Measurements from ENCODE around the gene CHST13.

The CHST13 gene

DNA sequence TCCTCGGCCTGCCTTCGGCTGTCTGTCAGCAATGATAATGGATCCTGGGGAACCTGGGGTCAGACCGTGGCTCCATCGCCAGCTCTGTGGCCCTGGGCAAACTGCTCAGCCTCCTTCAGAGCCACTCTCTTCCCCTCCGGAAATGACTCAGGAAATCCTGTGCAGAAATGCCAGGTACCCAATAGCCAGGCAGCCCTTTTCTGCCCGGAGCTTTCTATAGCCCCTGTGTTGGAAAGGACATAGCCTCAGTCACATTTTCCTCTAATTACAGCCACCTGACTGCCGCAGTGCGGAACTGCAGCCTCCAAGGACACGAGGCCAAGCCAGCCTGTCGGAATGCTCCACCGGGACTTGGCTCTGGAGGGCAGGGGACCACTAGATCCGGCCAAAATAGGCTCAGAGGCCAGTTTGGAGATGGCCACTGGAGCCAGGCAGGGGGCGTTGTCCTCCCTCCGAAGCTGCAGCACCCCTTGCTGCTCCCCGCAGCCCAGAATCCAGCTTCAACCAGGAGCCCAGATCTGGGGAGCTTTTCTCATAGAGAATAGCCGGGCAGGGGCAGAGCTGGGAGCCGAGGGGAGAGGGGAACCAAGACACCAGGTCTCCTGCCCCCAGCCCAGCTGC is 36.7 kb upstream of the CHST13 start:
- DNase-seq (ENCODE audit: insufficient read length, low spot score) (no peak), FAIRE-seq (no peak)

DNA sequence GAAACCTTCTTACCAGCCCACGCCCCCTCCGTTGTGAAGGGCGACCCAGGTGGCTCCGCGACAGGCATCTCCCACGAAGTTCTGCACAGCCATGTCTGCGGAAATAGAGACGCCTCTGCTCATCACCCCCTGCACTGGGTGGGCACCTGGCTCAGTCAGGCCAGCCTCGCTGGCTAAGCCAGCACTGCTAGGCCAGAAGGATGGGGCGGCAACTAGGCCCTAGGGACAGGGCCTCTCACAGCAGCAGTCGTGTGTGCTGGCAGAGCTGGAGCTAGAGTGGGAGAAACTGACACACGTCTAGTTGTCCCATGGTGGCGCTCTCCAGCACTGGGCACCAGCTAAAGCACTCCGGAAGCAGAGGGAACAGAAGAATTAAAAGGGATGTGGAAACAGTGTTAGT is 35.8 kb upstream of the CHST13 start:
- DNase-seq (ENCODE audit: insufficient read length, low spot score), result no peak
- no peak for FAIRE-seq

DNA sequence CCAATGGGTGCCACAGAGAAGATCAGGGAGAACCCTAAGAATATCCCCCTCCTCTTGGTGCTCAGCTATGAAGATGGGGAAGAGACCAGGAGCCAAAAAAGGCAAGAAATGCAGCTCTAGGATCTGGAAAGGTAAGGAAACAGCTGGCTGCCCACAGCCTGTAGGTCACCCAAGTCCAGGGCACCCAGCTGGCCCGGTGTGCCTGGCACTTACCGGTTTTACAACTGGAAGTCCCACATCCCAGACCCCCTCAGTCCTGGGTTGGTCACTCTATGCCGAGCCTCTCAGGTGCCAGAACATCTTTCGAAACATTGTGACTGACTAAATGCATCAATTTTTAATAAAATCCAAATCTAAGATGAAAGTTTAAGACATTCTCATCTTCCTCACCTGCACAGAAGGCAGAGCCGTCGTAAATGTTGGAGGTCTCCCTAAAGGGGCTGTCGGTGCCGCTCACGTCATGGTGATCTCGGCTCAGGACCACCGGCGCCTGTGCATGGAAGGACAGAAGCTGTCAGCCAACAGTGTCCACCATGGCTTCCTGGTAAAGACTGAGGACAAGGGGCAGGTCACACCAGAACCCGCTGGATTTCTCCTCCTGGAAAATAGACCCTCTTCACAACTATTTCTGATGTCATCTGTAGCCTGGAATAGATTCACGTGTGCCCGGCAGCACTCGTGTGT is 34.9 kb upstream of the CHST13 start:
- no peak for FAIRE-seq
- no peak for DNase-seq (ENCODE audit: insufficient read length, low spot score)

DNA sequence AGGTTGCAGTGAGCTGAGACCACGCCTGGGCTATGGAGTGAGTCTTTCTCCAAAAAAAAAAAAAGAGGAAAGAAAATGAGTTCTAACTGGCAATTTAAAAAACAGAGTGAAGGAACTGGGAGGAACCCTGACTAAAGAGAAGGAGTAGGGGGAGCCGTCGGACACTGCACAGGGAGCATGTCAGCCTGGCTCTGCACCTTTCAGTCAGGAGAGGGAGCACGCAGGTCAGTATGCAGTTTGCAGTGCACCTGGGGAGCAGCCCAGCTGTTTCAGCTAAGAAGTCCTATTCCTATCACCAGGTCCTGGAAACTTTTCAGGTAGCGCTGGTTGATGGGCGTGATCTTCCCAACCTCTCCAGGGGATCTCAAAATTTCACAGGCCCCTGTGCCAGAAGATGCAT is 33.3 kb upstream of the CHST13 start:
- FAIRE-seq (no peak), DNase-seq (ENCODE audit: insufficient read length, low spot score) (no peak)

DNA sequence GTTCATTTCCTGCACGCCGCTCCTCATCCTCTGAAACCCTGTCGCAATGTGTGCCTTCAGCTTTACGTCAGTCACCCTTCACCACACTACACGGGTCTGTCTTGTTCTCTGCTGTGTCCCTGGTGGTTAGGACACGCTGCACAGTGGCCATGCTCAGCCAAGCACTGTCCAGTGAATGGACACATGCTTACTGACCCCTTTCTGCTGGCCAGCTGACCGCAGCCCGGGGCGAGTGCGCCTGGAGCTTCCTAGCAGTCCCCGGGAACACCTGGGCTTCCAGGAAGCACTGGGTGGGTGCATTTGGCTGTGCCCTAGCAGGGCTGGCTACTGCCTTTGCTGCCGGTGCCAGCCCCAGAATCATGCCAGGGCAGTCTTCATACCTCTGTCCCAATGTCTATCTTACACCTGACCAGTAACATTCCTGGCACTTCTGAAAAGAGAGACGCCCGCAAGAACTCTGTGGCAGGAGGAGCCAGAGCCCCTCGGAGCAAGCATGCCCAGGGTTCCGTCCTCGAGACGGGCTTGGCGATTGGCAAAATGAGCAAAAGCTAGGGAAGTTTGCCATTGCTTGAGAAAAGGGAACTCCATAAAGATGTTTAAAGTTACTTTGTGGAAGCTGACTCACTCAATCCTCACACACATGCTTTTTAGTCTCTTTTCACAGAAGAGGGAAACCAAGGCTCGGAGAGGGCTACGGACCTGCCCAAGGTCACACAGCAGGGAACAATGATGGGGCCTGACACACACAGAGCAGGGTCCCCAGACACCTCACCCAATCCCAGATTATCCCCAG is 32.5 kb upstream of the CHST13 start:
- FAIRE-seq, result no peak
- no peak for DNase-seq (ENCODE audit: insufficient read length, low spot score)

DNA sequence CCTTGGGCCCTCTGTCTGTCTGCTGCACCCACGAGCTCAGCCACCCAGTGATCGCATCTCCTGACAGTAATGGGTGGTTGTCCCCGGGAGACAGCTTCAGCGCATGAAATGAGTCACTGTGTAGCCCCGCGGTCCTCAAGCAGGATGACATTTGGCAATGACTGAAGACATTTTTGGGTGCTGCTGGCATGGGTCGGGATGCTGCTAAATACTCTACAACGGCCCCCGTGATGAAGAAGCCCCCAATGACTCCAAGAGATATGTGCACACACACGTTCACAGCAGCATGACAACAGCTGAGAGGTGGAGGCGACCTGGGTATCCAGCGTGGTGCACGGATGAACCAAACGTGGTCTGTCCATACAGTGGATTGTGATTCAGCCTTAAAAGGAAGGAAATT is 30.9 kb upstream of the CHST13 start:
- no peak for DNase-seq (ENCODE audit: insufficient read length, low spot score)
- no peak for FAIRE-seq

DNA sequence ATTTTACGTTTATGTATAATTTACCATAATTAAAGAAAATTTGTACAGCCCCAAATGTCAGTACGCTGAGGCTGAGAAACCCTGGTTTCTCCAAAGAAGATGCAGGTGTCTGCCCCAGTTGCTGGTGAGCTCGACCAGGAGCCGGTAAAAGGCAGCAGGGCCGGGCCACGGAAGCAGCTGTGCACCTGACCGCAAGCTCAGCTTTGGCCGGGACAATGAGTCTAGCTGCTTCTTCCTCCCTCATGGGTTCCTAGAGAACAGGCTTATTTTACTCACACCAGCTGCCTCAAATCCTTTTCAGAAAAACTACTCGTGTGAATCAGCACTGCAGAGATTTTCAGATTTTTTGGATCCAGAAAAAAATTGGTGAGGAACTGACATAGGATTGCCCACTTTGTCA is 30.2 kb upstream of the CHST13 start:
- DNase-seq (ENCODE audit: insufficient read length, low spot score) (no peak), FAIRE-seq (no peak)

DNA sequence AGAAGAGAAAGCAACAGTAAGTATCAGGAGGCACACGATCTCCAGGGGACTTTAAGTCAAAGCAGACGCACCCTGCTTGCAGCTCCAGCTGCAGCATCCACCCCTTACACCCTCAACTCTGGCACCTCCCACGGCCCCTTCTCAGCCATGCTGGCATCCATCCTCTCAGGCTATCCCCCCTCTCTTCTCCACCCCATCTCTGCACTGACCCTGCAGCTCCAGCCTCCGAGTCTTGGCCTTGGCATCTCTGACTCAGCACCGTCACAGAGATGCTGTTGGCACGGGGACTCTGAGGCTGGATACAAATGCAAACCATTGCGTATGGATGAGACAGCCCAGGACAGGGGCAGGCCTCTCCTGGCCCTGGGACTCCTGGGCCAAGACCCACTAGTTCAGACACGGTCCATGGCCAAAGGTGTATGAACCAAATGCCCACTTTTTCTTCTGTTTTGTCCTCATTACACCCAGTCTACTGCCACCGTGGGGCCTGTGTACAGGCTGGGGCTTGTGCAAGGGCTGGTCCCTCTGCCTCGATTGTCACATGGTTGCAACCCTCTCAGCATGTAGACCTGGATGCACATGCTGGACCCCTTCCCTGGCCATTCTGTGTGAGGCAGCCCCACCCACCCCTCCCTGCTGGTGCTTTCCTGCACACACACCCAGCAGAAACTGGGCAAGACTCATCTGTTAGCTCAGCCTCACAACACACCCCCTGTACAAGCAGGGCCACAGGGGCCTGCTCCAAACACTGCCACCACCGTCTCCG is 29.6 kb upstream of the CHST13 start:
- DNase-seq (ENCODE audit: insufficient read length, low spot score) (no peak), FAIRE-seq (no peak)

DNA sequence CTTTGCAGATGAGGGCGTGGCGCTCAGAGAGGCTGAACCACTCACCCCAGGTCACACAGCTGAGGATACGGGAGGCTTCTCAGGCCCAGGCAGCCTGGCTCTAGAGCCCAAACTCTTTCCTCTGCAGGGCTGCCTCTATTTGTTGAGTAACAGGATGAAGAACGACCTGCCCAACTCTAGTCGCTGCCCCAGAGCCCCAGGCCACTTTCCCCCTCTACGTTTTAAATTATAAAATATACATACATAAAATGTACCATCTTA is 29.1 kb upstream of the CHST13 start:
- no peak for FAIRE-seq

DNA sequence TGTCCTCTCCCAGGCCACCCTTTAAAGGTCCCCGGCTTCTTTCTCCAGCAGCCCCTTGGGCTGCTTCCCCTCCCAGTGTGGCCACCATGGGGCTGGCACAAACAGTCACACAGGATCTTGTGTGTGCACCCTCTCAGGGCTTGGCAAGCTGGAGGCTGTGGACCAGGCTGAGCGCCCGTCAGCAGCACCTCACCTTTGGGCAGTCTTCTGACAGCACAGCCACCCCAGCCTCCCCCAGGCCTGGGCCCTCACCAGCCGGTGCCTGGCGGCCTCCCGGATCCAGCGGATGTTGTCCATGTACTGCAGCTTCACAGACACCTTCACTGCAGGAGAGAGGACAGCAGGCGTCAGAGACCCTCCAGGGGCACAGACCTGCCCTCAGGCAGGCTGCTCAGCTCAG is 28.2 kb upstream of the CHST13 start:
- FAIRE-seq, result no peak
- no peak for DNase-seq (ENCODE audit: insufficient read length, low spot score)

More for the DNA sequence above, 29.1 kb upstream of the CHST13 start:
- DNase-seq (ENCODE audit: insufficient read length, low spot score), result no peak

DNA sequence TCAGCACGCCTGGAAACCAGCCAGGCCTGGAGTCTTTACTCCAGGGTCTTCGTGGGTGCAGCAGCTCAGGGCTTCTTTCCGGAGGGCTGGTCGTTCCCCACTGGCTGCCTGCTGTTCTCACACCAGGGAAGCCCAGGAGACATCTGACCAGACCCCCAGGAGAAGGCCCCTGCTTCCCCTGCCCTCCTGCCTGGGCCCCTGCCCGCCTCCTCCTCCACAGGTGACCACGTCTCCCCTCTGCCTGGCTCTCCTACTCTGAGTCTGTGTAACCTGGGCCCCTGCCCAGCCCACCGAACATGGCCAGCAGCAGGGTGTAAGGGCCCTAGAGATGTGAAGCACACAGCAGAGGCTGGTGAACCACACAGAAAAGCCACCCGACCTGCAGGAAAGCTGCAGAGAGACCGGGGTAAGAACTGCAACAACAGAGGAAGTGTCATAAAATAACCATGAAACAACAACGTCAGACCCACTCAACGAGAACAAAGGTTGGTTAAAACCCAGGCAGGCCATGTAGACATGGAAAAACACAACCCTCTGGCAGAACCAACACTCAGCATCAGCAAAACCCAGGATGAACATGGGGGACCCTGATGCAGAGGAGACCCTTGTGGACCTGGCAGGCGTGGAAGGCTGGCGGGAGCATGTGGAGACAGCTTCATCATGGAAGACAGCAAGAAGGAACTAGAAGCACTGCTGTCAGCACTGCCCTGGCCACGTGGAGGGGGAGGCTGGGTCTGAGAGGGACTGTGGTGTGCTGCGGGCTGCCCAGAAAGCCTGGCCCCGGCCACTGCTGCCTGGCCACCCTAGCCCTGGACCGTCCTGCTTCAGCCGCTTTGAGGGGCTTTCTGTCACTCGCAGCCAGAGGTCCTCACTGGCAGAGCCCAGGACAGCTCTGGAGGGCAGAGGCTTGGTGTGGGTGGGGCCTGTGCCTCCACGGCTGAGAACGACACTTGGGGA is 26.8 kb upstream of the CHST13 start:
- DNase-seq (ENCODE audit: insufficient read length, low spot score) (no peak), FAIRE-seq (no peak)

DNA sequence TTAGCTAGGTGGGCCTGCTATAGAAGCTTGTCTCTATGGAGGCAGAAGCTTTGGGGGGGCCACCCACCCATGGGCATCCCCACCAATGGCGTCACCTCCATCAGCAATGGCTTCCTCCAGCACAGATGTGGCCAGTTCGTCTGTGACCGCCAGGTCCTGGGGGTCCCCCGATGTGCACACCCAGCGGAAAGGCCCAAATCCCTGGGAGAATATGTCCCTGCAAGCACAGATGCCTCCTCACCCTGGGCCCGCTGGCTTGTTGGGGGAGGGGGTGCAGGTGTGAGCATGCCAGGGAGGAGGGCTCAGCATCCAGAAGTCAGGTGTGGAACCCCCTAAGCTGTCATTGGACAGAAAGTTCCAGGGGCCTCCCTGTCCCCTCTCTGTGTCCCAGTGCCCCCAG is 26.0 kb upstream of the CHST13 start:
- no peak for DNase-seq (ENCODE audit: insufficient read length, low spot score)
- FAIRE-seq, result no peak

DNA sequence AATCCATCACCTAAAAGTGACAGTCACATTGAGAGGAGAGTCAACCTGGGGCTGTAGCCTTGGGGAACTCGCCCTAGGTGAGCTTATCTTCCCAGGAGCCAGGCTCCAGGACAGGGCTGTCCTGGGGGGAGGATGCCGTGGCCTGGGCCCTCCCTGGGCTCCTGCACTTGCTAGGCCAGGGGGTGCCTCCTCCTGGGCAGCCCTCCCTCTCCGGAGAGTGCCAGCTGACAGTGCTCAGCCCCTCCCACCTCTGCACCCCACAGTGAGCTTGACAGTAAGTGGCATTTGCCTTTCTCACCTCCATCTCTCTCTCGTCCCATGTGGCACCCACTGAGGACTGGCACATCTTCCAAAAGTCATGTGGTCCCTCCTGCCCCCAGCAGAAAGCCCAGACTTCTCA is 25.5 kb upstream of the CHST13 start:
- no peak for DNase-seq (ENCODE audit: insufficient read length, low spot score)
- FAIRE-seq, result no peak

DNA sequence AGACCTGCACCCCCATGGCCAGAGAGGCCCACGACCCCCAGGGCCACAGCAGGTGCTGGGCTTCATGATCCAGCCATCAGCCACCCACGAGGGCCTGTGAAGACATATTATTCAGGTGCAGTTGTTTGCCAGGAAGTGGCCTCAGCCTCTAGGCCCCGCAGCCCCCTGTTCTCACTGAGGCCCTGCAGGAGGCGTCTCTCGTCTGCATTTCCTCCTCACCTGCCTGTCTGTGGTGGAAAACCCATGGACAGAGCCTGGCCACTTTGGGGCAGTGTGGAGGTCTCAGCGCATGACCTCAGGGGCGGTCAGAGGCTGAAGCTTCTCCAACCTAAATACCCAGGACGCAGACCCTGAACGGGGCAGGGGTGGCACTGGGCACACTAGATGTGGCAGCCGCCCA is 25.0 kb upstream of the CHST13 start:
- no peak for FAIRE-seq
- DNase-seq (ENCODE audit: insufficient read length, low spot score), result no peak

DNA sequence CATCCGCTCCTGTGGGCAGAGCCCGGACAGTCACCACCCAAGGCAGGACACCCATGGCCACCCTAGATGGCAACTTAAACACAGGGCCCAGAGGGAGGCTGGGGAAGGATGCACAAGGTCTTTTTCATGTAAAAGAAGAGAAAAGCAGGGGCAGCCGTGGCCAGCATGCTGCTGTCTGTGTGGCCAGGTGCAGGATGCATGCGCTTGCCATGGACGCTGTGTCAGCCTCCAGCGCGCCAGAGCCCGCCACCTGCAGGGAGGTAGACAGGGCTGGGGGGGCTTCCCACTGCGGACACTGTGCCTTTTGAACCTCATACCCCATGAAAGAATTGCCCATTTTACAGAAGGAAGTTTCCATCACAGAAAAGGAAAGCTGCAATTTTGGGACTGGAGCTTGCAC is 24.6 kb upstream of the CHST13 start:
- no peak for DNase-seq (ENCODE audit: insufficient read length, low spot score)
- FAIRE-seq, result no peak

DNA sequence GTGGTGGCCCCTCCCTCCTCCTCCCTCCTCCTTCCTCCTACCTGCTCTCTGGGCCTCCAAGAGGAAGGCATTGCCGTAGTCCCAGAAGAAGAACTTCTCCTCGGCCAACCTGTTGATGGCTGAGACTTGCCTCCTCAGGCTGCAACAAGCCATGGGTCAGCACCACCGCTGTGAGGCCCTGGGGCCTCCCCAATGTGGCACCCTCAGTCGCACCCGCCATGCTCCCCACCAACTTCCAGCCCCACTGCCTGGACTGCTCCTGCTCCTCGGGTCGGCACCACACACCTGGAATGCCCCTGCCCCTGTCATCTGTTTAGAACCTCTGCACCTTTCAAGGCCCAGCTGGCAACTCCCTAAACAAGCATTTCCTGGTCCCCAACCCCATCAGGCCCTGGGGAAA is 23.9 kb upstream of the CHST13 start:
- FAIRE-seq (no peak), DNase-seq (ENCODE audit: insufficient read length, low spot score) (no peak)

DNA sequence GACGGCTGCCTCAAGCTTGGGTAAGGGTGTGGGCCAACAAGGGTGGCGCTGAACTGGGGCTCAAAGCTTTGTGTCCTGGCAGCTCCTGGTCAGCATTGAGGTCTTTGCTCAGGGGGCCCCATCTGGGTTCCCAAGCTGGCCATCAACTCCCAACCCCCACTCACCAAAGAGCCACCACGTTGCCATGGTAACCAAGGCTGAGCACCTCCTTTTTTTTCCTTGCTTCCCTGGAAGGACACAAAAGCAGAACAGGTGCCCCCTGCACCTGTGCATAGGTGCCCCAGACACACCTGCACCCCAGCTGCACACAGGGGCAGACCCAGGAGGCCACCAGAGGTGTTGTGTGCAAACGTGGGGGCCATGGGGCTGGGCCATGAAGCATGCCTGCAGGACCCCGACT is 22.9 kb upstream of the CHST13 start:
- FAIRE-seq (no peak), DNase-seq (ENCODE audit: insufficient read length, low spot score) (no peak)

DNA sequence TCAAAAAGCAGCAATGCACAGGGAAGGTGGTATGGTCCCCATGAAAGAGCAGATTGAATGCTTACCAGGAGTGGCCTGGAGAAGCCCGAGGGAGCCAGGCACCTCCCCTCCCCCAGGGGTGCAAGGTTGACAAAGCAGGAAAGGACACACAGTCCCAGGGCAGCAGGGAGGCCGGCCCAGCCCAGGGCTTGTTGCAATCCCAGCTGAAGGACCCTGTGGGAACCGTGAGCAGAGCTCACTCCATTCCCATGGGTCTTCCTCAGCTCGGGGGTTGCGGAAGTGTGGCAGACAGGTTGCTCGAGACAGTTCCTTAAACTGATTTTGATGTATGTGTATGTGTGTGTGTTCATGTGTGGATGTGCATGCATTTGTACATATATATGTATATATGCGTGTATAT is 22.2 kb upstream of the CHST13 start:
- no peak for FAIRE-seq

DNA sequence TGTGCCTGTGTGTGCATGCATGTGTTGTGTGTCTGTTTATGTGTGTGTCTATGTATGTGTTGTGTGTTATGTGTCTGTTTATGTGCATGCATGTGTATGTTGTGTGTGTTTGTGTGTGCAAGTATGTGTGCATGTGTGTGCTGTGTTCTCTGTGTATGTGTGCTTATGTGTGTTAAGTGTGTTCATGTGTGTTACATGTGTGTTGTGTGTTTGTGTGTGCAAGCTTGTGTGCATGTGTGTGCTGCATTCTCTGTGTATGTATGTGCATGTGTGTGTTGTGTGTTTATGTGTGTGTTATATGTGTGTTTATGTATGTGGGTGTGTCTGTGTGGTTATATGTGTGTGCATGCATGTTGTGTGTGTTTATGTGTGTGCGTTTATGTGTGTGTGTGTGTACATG is 21.3 kb upstream of the CHST13 start:
- no peak for FAIRE-seq
- no peak for DNase-seq (ENCODE audit: insufficient read length, low spot score)

More for the DNA sequence above, 22.2 kb upstream of the CHST13 start:
- DNase-seq (ENCODE audit: insufficient read length, low spot score), result no peak

DNA sequence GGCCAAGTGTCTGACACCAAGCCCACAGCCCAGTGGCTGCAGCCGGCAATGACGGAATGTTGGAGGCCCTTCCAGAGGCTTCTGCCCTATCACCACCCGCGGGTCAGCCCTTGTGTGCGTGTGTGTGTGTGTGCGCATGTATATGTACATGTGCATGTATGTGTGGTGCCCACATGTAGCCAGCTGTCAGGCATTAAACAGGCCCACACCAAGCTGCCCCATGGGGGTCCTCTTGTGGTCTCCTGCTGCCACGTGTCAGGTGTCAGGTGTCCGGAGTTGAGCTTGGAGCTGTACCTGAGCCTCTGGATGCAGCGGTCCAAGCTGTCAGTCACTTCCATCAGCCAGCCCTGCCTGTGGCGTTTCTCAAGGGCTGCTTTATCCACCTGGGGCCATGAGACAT is 20.3 kb upstream of the CHST13 start:
- DNase-seq (ENCODE audit: insufficient read length, low spot score) (no peak), FAIRE-seq (no peak)

DNA sequence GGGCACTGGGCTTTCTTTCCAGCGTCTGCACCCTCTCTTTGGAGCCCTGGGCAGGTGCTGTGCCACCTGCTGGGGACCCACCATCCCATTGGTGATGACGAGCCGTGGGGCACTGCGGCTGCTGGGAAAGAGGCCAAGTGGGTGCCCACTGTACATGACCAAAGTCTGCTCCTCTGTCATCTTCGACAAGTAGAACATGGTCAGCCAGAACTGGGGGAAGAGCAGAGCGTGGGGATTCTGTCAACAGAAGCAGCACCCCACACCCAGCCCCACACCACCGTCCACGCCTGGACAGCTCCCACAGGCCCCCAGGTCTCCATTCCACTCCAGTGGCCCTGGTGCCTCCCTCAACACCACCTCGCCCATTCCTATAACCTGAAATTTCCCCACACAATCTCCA is 16.1 kb upstream of the CHST13 start:
- FAIRE-seq (no peak), DNase-seq (ENCODE audit: insufficient read length, low spot score) (no peak)

All from GM19239 (cell line).